ENCODE results near the gene SOX6.
"Not testable (repeated sequence)": the region's sequence is repeated elsewhere in the genome, so short reads cannot be mapped to it uniquely, and the experiment has no call there.

The SOX6 gene

DNA sequence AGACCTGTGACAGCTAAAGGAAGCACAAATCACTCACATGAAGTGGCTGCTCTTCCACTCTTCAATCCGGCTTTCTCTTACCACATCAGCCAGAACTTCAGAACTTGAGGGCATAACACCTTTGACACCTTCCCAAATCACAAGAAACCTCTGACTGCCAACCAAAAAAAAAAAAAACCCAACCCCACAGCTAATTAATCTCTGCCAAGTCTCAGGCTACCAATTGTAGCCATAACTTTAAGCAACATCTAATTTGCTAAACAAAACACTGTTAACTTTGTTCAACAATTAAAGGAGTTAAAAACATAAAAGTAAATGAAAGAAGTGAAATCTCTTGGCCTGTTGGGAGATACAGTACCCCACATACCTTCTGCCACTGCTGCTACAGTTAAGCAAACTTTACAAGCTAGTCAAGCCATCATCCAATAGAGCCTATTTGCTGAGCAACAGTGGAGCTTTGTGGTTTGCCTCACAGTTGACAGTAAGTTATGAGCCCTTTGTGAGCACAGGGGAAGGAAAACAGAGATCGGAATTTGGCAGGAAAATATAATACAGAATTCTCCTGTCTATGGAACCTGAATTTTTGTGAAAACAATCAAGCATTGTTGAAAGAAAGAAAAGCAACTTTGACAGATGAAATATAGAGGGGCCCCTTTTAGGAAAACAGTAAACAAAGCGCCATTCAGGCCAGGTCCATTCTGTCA, at the start of gene SOX6:
SOX6 (minus strand) TSS at position 490 of the 704 bp plus-strand sequence. CDS start 15,298 bp downstream, outside the sequence.
- no peak for DNase-seq (ENCODE audit: low read depth)

GRCh38 chr11:16404781-16405285, 48.5 kb upstream of the SOX6 start:
- DNase-seq (ENCODE audit: low read depth) = no peak

DNA sequence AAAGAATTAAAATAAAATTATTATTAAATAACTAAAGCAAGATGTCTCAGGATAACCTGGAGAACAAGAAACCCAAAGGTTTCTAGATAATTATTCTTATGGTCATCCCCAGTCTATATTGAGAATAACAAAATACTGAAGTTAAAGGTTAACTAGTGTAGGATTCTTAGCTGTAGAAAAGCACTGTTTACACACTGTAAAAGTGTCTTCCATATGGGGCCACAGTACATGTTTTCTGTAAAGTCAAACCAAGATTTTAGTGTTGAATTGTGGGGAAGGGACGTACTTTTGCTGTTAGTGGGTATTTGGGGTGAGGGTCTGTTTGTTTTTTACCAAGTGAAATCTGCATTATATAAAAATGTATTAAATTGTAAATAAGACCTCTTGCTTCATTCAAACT, 47.5 kb upstream of the SOX6 start:
- no peak for DNase-seq (ENCODE audit: low read depth)

- no peak for DNase-seq (ENCODE audit: low read depth)
These were observed 47.1 kb upstream of the SOX6 start for GRCh38 chr11:16403448-16403803.

DNA sequence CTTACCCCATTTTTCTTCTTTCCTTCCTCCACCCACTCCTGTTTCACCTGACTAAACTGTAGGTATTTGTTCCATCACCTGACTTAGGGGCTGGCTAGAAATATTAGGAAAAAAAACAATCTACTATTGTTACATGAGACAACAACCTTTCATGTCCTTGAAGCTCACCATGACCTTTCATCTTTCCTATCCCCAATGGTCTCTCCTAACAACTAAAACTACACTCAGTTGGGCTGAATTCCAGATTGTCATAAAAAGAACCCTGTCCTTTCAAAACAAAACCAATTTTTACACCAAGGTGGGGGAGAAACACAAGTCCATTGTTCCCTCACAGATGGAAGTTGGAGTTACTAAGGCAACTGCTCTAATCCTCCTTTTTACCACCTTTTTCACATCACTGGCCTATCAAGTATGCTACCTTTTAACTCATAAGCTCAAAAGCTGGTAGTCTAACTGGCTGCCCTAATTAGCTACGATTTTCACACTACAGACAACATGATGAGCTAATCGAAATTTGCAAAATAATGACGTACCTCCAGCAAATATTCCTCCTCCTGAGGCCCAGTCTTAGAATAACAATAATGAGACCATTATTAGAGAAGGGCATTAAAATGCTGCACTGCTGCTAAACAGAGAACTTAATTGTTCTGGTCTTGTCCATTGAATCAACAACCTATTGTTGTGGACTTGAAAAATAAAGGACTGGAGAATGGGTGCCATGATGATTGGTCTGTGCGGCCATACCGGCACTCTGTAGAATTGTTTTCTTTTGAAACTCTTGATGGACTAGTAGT, 46.5 kb upstream of the SOX6 start:
- DNase-seq (ENCODE audit: low read depth) = no peak

GRCh38 chr11:16397390-16397789, 41.0 kb upstream of the SOX6 start:
- DNase-seq (ENCODE audit: low read depth) = no peak

- no peak for DNase-seq (ENCODE audit: low read depth)
These were observed 39.3 kb upstream of the SOX6 start for GRCh38 chr11:16395601-16396000.

- DNase-seq (ENCODE audit: low read depth) = no peak
These were observed 38.6 kb upstream of the SOX6 start for GRCh38 chr11:16394947-16395346.

- no peak for DNase-seq (ENCODE audit: low read depth)
These were observed 37.0 kb upstream of the SOX6 start for GRCh38 chr11:16393340-16393739.

GRCh38 chr11:16392616-16393015, 36.3 kb upstream of the SOX6 start:
- no peak for DNase-seq (ENCODE audit: low read depth)

GRCh38 chr11:16390826-16391225, 34.5 kb upstream of the SOX6 start:
- DNase-seq (ENCODE audit: low read depth) = not testable (repeated sequence)

- DNase-seq (ENCODE audit: low read depth) = no peak
These were observed 28.8 kb upstream of the SOX6 start for GRCh38 chr11:16385099-16385498.

DNA sequence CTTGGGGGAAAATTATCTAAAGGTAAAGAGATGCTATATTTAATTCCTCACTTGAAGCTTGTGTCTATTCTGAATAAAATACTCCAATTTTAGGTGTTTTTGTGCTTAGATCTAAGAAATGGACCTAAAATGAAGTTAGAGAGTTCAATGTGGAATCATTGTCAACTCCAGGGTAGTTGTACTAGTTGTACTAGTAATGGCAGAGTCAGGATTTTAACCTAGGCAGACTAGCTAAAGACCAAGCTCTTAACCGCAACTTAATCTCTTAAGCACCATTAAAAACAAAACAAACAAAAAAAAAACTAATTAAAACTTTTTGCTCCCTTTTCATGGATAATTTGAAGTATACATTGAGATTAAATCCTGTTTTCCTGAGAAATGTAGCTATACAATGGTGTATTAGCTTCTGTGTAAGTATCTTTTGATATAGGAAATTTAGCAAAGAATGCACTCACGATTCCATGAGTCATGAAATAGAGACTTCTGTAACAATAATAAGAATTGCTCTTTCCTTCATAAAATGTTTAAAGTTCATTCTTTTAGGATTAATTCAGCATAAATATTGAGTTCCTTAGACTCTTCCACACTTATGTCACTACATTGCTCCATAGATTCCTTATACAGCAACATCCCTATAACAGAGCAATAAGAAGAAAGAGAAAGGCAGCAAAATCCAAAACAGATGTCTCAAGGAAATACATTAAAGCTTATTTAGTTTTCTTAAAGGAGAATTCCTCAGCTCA, 26.5 kb upstream of the SOX6 start:
- no peak for DNase-seq (ENCODE audit: low read depth)

- no peak for DNase-seq (ENCODE audit: low read depth)
These were observed 25.8 kb upstream of the SOX6 start for GRCh38 chr11:16382186-16382585.

- DNase-seq (ENCODE audit: low read depth) = no peak
These were observed 24.7 kb upstream of the SOX6 start for GRCh38 chr11:16380941-16381568.

DNA sequence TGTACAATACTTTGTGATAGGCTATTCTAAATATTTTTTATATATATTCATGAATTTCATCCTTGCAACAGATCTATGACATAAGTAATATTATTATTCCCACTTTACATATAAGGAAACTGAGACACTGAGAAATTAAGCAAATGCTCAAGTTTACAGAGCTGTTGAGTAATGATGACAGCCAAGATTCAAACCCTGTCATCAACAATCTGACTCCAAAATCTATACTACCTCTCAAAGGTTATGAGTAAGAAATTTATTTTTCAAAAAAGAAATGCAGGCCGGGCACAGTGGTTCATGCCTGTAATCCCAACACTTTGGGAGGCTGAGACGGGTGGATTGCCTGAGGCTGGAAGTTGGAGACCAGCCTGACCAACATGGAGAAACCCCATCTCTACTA, 22.6 kb upstream of the SOX6 start:
- DNase-seq (ENCODE audit: low read depth) = no peak

DNA sequence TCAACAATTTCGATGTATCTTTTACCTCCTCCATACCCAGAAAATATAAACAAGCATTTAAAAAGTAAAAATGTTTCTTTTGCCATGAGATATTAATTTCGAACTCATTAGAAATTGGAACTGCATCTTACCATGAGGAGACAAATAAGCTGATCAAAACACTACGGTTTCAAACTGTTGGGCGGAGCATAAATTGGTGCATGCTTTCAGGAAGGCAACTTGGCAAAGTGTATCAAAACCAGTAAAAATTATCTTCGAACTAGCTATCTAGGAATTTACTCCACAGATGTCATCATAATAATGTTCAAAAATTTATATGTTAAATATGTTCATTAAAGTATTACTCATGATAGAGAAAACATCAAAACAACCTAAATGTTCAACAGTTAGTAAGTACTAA, 21.4 kb upstream of the SOX6 start:
- no peak for DNase-seq (ENCODE audit: low read depth)

DNA sequence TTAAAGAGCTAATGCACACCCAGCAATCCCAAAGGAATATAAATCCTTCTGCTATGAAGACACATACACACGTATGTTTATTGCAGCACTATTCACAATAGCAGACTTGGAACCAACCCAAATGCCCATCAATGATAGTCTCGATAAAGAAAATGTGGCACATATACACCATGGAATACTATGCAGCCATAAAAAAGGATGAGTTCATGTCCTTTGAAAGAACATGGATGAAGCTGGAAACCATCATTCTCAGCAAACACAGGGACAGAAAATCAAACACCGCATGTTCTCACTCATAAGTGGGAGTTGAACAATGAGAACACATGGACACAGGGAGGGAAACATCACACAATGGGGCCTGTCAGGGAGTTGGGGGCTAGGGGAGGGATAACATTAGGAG, 19.3 kb upstream of the SOX6 start:
- DNase-seq (ENCODE audit: low read depth) = not testable (repeated sequence)

GRCh38 chr11:16373768-16374167, 17.4 kb upstream of the SOX6 start:
- no peak for DNase-seq (ENCODE audit: low read depth)

DNA sequence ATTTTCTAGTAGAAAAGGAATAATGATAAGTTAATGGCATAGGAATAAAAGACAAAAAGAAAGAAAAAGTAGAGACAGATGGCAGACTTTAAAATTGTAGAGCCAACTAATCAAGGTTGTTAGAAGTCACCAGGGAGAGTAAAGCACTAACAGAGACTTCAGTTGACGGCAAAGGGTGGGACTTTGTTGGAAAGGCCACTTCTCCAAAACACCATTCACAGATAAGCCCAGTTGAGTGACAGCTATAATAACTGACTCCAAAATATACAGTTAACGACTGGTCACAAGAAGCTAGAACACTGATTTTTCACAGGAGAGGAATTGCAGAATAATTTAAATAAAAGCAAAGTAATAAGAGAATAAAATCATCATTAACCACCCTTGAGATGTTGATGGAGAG, 16.0 kb upstream of the SOX6 start:
- DNase-seq (ENCODE audit: low read depth) = no peak

DNA sequence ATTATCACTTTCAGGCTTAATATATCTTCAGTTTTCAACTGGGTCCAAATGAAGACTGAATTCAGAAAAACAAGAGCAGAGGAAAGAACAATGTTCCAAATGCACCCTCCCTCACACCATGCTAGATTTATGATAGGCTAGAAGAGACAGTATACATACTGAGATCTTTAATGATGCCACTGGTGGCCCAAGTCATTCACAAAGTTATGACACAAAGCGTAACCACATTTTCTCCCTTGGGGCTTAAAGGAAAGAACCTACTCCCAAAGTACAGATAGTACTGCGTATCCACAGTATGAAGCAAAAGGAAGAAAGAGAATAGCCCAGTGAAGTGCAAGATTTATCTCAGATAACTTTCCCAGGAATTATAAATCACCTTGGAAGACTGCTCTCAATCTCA, 10.9 kb upstream of the SOX6 start:
- no peak for DNase-seq (ENCODE audit: low read depth)

DNA sequence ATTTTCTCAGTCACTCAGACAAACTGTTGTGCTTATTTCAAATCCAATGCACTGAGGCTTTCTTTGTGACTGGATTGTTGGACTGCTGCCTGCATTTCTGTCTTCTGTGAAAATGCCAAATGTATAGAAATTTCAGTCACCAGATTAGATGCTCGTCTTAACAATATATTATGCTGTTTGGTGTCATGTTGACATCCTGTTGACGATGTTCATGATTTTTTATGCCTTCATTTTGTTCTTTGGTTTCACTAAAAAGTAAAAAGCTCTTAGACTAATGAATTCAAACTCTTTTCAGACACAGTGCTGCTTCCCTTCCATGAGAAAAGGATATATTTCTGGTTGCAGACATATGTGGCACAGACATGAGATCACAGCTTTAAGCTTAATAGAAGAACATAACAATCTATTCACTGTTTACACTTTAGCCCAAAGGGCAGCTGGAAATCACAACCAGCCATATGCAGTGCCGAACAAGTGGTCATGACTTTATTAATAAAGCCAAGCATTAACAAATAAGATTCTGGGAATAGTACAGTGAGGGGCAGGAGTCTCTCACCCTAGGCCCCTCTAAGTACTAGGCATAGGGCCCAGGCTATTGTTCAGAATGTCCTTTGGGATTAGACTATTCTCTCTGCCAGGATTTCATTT, 9.4 kb upstream of the SOX6 start:
- no peak for DNase-seq (ENCODE audit: low read depth)

Measured in activated T-cell treated with anti-CD3 and anti-CD28 coated beads for 24 hours (primary cell).